OCI-LY7 (cell line): ENCODE measurements around the gene F7.

Experiments used
- CTCF ChIP-seq: fragments of 200-600 bp; sonication (generic); conservative IDR thresholded peaks from 2 replicates; pipeline ENCODE4 v1.5.1; 2014; ENCODE audit warnings: mild to moderate bottlenecking, antibody characterized with exemption, low read length, moderate library complexity, mixed read lengths
- EZH2phosphoT487 ChIP-seq: fragments of 200-600 bp; sonication (generic); IDR thresholded peaks from 2 replicates; pipeline ENCODE4 v1.6.1; 2018; ENCODE audit warnings: low read depth, borderline replicate concordance, mild to moderate bottlenecking, mixed run types, antibody characterized with exemption, low read length, moderate library complexity, mixed read lengths

DNA sequence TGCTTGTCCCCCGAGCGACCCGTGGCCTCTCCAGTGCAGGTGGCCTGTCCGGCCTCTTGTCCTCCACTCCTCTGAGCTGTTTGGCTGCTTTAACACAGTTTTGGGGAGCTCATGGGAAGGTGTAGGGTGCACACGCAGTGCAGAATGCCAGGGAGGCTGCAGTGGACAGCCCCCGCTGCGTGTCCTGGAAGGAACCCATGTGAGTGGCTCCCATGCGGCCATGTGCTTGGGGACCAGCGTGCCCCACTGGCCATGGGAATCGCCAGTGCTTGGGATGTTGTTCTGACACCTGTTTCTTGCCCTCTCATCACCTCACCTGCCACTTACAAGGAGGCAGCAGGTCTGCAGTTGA lies 22.6 kb upstream of the F7 start:
- TF ChIP-seq CTCF: no peak
- no peak for TF ChIP-seq EZH2phosphoT487
